Fibroblast of skin of back (primary cell): ENCODE results near the gene ZFYVE1.
"Not testable (repeated sequence)": the region's sequence is repeated elsewhere in the genome, so short reads cannot be mapped to it uniquely, and the experiment has no call there.

ENCODE experiments used
- DNase-seq: peaks from one replicate; pipeline ENCODE4 v3.0.0-alpha.2; 2013

ZFYVE1 gene

DNA sequence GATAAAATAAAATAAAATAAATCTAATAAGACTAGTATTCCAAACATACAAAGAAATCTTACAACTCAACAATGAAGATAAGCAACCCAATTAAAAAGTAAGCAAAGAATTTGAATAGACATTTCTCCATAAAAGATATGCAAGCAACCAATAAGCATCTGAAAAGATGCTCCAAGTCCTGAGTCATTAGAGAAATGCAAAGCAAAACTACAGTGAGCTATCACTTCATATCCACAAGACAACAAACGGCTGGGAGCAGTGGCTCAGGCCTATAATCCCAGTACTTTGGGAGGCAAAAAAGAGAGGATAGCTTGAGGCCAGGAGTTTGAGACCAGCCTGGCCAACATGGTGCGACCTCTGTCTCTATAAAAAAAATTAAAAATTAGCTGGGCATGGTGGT is 26.8 kb downstream of the ZFYVE1 start:
- DNase-seq: no peak

DNA sequence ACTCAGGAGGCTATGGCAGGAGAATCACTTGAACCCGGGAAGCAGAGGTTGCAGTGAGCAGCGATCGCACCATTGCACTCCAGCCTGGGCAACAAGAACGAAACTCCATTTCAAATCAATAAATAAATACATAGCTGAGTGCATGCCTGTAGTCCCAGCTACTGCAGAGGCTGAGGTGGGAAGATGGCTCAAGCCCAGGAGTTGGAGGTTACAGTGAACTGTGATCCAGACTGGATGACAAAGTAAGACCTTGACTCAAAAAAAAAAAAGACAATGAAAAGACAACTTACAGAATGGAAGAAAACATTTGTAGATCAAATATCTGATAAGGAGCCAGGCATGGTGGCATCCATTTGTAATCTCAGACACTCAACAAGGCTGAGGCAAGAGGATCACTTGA is 27.6 kb downstream of the ZFYVE1 start:
- no peak for DNase-seq

DNA sequence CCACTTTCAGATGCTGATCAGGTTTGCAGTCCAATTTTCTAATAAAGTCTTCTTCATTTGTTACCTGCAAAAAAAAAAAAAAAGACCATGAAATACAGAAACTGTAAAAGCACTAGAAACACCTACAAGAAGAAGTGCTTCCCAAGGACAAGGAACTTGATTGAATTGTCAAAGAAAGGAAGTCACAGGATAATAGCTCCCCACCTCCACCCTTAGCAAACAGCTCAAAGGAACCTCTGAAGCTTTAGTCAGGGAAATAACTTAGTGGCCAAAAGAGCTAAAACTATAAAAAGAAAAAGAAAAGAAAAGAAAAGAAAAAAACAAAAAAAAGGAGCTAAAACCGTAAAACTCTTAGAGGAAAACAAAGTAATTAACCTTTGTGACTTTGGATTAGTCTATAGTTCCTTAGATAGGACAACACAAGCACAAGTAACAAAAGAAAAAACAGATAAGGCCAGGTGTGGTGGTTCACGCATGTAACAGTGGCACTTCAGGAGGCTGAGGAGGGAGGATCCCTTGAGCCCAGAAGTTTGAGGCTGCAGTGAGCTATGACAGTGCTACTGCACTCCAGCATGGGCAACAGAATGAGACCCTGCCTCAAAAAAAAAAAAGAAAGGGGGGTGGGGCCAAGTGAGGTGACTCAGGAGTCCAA is 28.5 kb downstream of the ZFYVE1 start:
- no peak for DNase-seq

DNA sequence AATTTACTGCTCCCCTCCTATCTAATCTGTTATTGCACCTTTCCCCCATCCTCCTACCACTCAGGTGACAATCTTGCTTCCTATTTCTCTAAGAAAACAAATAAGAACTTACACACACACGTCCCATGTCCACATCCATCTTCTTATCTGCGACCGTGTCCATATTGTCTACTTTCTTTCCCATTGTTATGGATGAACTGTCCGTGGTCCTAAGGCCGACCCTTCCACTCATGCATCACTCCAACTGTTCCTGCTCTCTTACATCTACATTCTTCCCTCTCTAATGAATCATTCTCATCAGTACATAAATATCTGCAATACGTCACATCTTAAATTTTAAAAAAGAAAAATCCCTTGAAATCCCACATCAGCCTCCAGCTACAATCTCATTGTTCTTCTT is 30.0 kb downstream of the ZFYVE1 start:
- no peak for DNase-seq

GRCh38 chr14:72990171-72990570 is 36.7 kb downstream of the ZFYVE1 start:
- DNase-seq: no peak

DNA sequence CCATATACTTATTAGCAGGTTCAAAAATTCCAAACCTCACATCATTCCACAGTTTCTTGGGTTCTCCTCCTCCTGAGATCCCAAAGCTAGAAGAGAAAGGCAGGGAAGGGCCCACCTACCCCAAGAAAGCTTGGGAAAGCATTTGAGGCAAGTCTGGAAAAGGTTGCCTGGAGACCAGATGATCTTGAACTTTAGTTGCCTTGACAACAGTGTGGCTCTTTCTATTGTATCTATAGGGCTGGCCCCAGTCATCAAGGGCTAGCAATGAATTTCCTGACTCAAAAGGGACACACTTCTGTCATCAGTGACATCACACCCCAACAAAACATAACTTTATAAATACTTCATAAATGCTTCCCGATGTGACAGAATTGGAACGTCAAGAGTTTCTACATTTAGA is 40.0 kb downstream of the ZFYVE1 start:
- no peak for DNase-seq

DNA sequence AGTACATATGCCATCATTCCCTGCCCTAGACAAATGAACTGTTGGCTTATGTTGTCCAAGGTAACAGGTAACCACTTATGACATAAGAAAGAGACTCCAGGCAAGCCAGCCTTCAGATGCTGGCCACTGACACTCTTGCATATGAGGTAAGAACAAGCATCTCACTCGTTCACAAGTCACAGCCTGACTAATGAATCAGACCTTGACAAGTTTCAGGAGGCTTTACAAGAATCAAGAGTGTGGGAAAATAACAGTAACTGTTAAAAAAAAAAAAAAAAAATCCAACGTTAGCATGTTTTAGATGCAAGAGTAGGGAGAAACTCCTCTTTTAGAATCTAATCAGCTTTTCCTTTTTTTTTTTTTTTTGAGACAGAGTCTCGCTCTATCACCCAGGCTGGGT is 40.7 kb downstream of the ZFYVE1 start:
- no peak for DNase-seq

DNA sequence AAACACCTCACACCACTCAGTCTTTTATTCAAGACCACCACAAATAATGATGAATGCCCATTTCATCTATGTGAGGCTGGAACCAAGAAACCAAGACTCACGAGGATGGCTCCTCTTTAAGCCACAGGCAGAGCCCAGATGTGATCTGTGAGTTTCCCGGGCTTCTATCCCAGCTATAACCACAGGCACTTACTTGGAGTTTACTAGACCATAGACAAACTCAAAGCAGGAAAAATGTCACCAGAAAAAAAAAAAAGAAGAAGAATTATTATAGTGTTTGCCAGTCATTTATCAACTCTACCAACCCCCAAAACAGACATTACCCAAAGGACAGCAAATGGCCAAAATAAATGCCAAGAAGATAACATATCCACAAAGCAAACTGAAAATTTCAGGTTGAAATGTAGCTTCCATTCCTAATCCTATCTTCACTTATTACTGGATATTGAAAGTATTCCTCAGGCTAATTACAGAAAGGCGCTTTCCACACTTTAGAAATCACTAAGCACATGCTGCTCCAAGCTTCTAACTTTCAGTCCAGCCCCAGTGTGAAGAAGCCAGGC is 44.7 kb downstream of the ZFYVE1 start:
- DNase-seq: no peak

DNA sequence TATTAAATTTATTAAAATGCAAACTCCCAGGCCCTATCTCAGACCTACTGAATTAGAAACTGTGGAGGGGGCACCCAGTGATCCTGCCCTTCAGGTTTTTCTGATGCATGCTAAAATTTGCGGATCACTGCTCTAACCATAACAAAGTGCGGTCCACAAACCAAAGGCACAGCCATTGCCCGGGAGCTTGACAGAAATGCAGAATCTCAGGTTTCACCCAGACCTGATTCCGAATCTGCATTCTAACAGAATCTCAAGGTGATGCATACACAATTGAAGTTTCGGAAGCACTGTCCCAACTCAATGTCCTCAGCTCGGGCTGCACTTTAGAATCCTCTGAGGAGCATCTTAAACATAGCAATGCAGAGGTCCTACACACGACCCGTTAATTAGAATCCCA is 46.0 kb downstream of the ZFYVE1 start:
- DNase-seq: no peak

- no peak for DNase-seq
These were observed 48.0 kb downstream of the ZFYVE1 start for GRCh38 chr14:72978856-72979255.

- DNase-seq: no peak
These were observed 51.1 kb downstream of the ZFYVE1 start for GRCh38 chr14:72975770-72976169.

DNA sequence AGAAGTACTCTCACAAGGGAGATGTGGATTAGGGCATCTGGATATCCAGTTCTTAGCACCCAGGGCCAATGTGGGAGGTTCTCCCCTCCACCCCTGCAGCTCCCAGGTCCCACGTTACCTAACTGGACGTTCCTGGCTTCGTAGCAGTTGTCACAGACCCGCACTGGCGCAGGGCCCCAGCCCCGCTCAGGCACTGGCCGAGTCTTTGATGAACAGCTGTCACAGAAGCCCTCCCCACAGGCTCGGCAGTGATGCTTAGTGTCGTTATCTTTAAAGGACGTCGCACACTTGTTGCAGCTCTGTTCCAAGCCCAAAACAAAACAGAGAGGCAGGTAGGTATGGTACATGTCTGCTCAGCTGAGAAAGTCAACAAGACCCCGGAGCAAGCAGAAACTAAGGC is 52.2 kb downstream of the ZFYVE1 start:
- DNase-seq: no peak

- DNase-seq: no peak
These were observed 56.0 kb downstream of the ZFYVE1 start for GRCh38 chr14:72970824-72971434.

GRCh38 chr14:72970058-72970630 is 56.8 kb downstream of the ZFYVE1 start:
- DNase-seq: no peak

DNA sequence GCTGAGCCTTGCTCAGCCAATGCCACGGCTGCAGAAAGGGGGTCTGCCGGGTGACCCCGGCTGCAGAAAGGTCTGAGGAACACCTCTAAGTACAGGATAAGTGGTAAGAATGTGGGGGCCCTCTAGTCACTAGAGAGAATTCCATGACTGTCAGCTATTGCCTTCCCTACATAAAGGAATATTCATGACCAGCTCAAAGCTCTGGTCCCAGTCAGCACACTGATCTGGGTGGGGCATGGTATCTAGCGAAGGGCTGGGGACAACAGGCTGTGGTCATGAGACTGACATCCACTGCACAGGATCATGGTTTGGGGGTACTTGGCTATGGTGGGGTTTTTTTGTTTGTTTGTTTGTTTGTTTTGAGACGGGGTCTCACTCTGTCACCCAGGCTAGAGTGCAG is 58.6 kb downstream of the ZFYVE1 start:
- no peak for DNase-seq

- DNase-seq: no peak
These were observed 60.9 kb downstream of the ZFYVE1 start for GRCh38 chr14:72966038-72966437.

GRCh38 chr14:72965249-72965648 is 61.7 kb downstream of the ZFYVE1 start:
- DNase-seq: peak; percentile 12

DNA sequence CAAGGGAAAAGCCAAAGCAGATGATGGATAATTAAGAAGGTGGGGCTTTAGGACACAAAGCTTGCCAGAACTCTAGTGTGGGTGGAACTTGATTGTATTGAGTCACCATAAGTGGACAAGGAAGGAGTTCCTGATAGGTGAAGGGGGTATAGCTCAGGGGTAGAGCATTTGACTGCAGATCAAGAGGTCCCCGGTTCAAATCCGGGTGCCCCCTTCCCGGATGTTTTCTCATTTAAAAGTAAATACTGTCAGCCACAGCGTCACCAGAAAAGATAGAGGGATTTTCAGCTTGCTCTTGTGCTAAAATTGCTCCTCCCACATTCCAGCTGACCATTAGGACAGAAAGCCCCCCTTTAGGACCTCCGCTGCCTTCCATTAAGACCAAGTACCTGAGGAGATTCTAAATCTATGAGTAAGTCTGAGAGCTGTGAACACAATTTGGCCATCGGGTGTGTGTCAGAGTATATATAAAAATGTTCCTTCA is 64.0 kb downstream of the ZFYVE1 start:
- peak; percentile 68 for DNase-seq

- peak; percentile 33 for DNase-seq
These were observed 64.6 kb downstream of the ZFYVE1 start for GRCh38 chr14:72962336-72962754.

DNA sequence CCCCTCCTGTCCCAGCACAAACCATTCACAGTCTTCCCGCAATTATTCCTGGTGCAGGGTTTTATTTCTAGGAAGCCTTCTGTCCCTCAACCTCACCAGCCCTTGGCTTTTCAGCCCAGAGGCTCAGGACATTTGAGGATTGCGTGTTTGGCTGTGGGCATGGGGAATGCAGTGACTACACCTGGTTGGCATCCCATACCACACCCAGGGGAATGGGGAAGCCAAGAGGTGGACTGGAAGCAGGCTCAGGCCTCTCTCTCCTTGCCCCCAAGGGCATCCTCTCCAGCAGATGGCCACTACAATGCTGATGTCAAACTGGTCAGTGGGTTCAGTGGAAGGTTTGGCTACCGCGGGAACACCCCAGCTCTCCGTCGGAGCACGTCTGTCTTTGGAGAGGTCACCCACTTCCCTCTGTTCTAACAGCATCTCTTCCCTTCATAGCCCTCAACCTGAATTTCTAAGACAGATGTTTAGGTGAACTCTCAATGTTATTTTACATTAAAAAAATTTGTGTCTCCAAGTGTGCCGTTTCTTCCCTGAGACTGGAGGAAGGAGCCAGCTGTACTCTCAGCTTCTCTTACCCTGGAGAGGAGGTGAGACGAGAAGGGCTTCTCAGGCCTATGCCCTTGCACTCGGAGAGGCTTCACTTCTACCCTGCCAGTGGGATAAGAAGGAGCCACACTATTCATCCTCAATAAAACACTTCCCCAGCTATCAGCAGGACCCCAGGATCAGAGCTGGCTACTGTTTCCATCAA is 65.1 kb downstream of the ZFYVE1 start:
- DNase-seq: peak; percentile 34

GRCh38 chr14:72961016-72961415 is 65.9 kb downstream of the ZFYVE1 start:
- DNase-seq: not testable (repeated sequence)

DNA sequence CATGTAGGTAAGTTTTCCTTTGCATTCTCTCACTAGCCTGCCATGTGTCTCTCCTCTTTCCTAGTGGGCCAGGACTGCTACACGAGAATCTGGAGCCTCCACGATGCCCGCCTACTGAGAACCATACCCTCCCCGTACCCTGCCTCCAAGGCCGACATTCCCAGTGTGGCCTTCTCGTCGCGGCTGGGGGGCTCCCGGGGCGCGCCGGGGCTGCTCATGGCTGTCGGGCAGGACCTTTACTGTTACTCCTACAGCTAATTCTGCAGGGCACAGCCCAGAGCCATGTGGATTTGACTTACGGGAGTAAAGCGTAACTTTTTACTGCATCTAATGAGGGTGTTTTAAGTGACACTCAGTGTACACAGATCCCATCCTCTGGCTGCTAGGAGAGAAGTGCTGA is 68.4 kb downstream of the ZFYVE1 start:
- DNase-seq: no peak

DNA sequence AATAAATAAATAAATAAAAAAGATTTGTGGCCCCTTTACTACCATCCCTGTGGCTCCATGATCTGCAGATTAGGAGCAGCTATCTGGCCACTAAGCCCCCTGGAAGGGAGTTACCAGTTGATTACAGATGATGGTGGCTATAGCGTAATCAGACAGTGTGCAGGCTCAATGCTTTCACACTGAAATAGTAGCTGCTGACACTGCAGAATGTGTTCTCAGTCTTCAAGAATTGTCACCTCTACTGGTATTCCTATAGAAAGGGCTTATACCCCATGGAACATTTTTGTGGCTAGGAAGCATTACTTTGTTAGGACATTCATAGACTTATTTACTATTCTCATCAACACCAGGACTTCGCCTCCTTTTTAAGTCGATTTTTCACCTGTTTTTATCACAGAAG is 69.7 kb downstream of the ZFYVE1 start:
- no peak for DNase-seq
